Natural killer cell (primary cell): Measurements from ENCODE around the gene NRSN2. TPM values are rescaled to one million over a fixed set of nuclear protein-coding genes. Genes with fewer than 3 reads are reported as not detected.

Experiments used
- ATAC-seq, 3 donors: fragments of 150-1000 bp in 2 of 3; fragments of 200-7000 bp in 1 of 3; cut with Tn5 transposase; 1 replicate in 1 of 3; 2 replicates in 2 of 3; pipeline ENCODE4 v1.10.0; 2021; ENCODE audit warnings: mild to moderate bottlenecking in 2 of 3, moderate library complexity in 2 of 3
- DNase-seq, 2 donors: peaks; one replicate each; pipeline versions ENCODE4 v3.0.0 to v3.0.0-alpha.2; 2013 to 2021; ENCODE audit warnings: mixed read lengths in 1 of 2
- H3K27ac ChIP-seq: one replicate; pipeline ENCODE4 v1.5.1; 2013; ENCODE audit warnings: mild to moderate bottlenecking, low read length
- H3K27me3 ChIP-seq: one replicate; pipeline ENCODE4 v1.6.1; 2013; ENCODE audit warnings: low read length; ENCODE audit not compliant: control insufficient read depth, insufficient read depth
- H3K36me3 ChIP-seq: one replicate; pipeline ENCODE4 v1.6.1; 2013; ENCODE audit warnings: low read length; ENCODE audit not compliant: control insufficient read depth, insufficient read depth
- H3K4me1 ChIP-seq: one replicate; pipeline ENCODE4 v1.6.1; 2013; ENCODE audit warnings: low read length; ENCODE audit not compliant: control insufficient read depth, insufficient read depth
- H3K4me3 ChIP-seq: one replicate; pipeline ENCODE4 v1.5.1; 2013; ENCODE audit warnings: low read length
- H3K9me3 ChIP-seq: one replicate; pipeline ENCODE4 v1.6.1; 2013; ENCODE audit warnings: low read length; ENCODE audit not compliant: control insufficient read depth, insufficient read depth
- H3K27ac Mint-ChIP-seq, 2 donors: one replicate each; pipeline ENCODE4 v1.8.0; 2022; ENCODE audit warnings: mild to moderate bottlenecking in 2 of 2, mixed read lengths in 2 of 2, moderate library complexity in 1 of 2
- H3K27me3 Mint-ChIP-seq, 2 donors: one replicate each; pipeline ENCODE4 v1.8.0; 2022; ENCODE audit warnings: low read depth in 2 of 2, mixed read lengths in 2 of 2
- H3K36me3 Mint-ChIP-seq: one replicate; pipeline ENCODE4 v1.8.0; 2022; ENCODE audit warnings: mixed read lengths
- H3K4me1 Mint-ChIP-seq, 2 donors: one replicate each; pipeline ENCODE4 v1.8.0; 2022; ENCODE audit warnings: mixed read lengths in 2 of 2
- H3K4me3 Mint-ChIP-seq: one replicate; pipeline ENCODE4 v1.8.0; 2022; ENCODE audit warnings: mild to moderate bottlenecking, moderate library complexity, mixed read lengths
- H3K9me3 Mint-ChIP-seq, 2 donors: one replicate each; pipeline ENCODE4 v1.8.0; 2022; ENCODE audit warnings: mixed read lengths in 2 of 2
- WGBS: methylation state at CpG from one replicate; pipeline ENCODE4 v1.1.7; 2013; ENCODE audit warnings: missing lambda C conversion rate; ENCODE audit not compliant: insufficient coverage; 5-methylcytosine and 5-hydroxymethylcytosine counted together
- intact Hi-C: fragments of 100-400 bp; cut with micrococcal nuclease; formaldehyde crosslinking; loops from one replicate; pipeline ENCODE4 v1.14.2; 2022
- total RNA-seq, 4 donors: library from RNA; stranded (reverse); fragments of 120-200 nt in 1 of 4; gene quantifications; one replicate each; pipeline versions ENCODE4 v1.2.3 to v1.2.4, GENCODE V29; 2013 to 2022
- TF ChIP-seq, protein P1 (sequence below): fragments of 200-600 bp; IDR thresholded peaks from one replicate; pipeline ENCODE4 v1.8.0; 2022; ENCODE audit warnings: antibody characterized with exemption

The NRSN2 gene, protein sequence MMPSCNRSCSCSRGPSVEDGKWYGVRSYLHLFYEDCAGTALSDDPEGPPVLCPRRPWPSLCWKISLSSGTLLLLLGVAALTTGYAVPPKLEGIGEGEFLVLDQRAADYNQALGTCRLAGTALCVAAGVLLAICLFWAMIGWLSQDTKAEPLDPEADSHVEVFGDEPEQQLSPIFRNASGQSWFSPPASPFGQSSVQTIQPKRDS
- 1 to 10 TPM; 6.6 to 9.3 (median 8.4) TPM for total RNA-seq
- total RNA-seq (2013), result 1.2 TPM

DNA sequence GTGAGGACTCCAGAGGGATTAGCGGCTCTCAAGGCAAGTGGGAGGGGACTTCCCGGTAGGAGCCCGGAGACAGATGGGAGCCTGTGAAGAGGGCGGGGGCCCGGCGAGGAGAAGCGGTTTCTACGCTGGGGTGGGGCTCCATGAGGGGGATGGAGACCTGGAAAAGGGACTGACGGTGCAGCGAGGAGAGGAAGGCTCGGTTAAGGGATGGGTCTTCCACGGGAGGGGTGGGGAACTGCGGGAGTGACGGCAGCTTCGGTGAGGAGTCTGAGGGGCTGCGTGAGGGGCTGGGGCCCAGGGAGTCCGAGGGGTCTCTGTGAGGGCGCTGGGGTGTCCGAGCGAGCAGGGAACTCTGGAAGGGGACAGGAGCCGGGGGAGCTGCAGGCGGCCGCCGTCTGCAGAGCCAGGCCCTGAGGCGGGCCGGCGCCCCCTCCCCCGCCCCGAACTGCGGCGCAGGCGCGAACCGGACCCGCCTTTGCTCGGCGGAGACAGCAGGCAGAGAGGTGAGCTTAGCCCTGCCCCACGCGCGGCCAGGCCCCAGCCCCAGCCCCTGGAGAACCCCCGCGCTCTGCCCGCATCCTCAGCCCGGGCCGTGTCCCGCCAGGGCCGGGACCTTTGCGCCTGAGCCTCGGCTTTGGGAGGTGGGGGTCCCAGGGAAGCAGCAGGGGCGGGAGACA lies at the start of gene NRSN2:
TSS of gene NRSN2 (plus strand) at position 472 of the 677 bp plus-strand sequence. CDS start 2,533 bp downstream, outside the sequence.
- H3K27me3 Mint-ChIP-seq, result no peaks in the 10 kb centered on the region
- no peaks in the 10 kb centered on the region for H3K9me3 ChIP-seq
- peak within 1 kb of the TSS; percentile 93 for H3K4me3 ChIP-seq
- peak within 1 kb of the TSS; percentile 62 to 89 for H3K27ac Mint-ChIP-seq
- 6% methylated on average over 50 of the region's 50 CpGs for WGBS
- intact Hi-C loops, result no loop called here
- peak in 1 of 2 donors; percentile 41 for DNase-seq
- H3K9me3 Mint-ChIP-seq, result no peaks in the 10 kb centered on the region
- H3K4me1 Mint-ChIP-seq, result peaks cover 12 to 16% of the 10 kb centered on the region in 2 donors
- no peaks in the 10 kb centered on the region for H3K36me3 Mint-ChIP-seq
- peaks cover 21% of the 10 kb centered on the region for H3K4me1 ChIP-seq
- H3K27ac ChIP-seq, result peak within 1 kb of the TSS; percentile 77
- peak within 1 kb of the TSS; percentile 91 for H3K4me3 Mint-ChIP-seq
- no peaks in the 10 kb centered on the region for H3K27me3 ChIP-seq
- TF ChIP-seq, protein P1, sequence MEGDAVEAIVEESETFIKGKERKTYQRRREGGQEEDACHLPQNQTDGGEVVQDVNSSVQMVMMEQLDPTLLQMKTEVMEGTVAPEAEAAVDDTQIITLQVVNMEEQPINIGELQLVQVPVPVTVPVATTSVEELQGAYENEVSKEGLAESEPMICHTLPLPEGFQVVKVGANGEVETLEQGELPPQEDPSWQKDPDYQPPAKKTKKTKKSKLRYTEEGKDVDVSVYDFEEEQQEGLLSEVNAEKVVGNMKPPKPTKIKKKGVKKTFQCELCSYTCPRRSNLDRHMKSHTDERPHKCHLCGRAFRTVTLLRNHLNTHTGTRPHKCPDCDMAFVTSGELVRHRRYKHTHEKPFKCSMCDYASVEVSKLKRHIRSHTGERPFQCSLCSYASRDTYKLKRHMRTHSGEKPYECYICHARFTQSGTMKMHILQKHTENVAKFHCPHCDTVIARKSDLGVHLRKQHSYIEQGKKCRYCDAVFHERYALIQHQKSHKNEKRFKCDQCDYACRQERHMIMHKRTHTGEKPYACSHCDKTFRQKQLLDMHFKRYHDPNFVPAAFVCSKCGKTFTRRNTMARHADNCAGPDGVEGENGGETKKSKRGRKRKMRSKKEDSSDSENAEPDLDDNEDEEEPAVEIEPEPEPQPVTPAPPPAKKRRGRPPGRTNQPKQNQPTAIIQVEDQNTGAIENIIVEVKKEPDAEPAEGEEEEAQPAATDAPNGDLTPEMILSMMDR, result no peak
- peak; percentile 47 to 55 (median 51) for ATAC-seq
- H3K36me3 ChIP-seq, result no peaks in the 10 kb centered on the region

DNA sequence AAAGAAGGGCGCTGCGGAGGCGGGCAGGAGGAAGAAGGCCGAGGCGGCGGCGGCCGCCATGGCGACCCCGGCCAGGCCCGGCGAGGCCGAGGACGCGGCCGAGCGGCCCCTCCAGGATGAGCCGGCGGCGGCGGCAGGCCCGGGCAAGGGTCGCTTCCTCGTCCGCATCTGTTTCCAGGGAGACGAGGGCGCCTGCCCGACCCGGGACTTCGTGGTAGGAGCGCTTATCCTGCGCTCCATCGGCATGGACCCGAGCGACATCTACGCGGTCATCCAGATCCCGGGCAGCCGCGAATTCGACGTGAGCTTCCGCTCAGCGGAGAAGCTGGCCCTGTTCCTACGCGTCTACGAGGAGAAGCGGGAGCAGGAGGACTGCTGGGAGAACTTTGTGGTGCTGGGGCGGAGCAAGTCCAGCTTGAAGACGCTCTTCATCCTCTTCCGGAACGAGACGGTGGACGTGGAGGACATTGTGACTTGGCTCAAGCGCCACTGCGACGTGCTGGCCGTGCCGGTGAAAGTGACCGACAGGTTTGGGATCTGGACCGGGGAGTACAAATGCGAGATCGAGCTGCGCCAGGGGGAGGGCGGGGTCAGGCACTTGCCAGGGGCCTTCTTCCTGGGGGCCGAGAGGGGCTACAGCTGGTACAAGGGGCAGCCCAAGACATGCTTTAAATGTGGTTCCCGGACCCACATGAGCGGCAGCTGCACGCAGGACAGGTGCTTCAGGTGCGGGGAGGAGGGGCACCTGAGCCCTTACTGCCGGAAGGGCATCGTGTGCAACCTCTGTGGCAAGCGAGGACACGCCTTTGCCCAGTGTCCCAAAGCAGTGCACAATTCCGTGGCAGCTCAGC lies 48.8 kb upstream of the NRSN2 start:
- no peaks in the 10 kb centered on the region for H3K9me3 Mint-ChIP-seq
- H3K27ac Mint-ChIP-seq, result peak overlapping the region; percentile 96 to 100
- under 1% methylated on average over 75 of the region's 75 CpGs for WGBS
- DNase-seq (peak; percentile 33 to 65), ATAC-seq (peak; percentile 17 to 25 (median 19))
- H3K4me3 Mint-ChIP-seq, result peak overlapping the region; percentile 98
- Histone ChIP-seq H3K36me3 (no peaks in the 10 kb centered on the region), H3K9me3 (no peaks in the 10 kb centered on the region), H3K4me1 (peaks cover 27% of the 10 kb centered on the region), H3K27me3 (no peaks in the 10 kb centered on the region), H3K27ac (peak overlapping the region; percentile 85), H3K4me3 (peak overlapping the region; percentile 73)
- H3K36me3 Mint-ChIP-seq, result no peaks in the 10 kb centered on the region
- intact Hi-C loops, result loop anchor here (1.0 kb wide), 1 partner anchor 26 kb away; no protein-coding TSS in a partner anchor
- TF ChIP-seq, protein P1, result no peak
- H3K4me1 Mint-ChIP-seq, result peaks cover 39 to 54% of the 10 kb centered on the region in 2 donors
- H3K27me3 Mint-ChIP-seq, result no peaks in the 10 kb centered on the region

DNA sequence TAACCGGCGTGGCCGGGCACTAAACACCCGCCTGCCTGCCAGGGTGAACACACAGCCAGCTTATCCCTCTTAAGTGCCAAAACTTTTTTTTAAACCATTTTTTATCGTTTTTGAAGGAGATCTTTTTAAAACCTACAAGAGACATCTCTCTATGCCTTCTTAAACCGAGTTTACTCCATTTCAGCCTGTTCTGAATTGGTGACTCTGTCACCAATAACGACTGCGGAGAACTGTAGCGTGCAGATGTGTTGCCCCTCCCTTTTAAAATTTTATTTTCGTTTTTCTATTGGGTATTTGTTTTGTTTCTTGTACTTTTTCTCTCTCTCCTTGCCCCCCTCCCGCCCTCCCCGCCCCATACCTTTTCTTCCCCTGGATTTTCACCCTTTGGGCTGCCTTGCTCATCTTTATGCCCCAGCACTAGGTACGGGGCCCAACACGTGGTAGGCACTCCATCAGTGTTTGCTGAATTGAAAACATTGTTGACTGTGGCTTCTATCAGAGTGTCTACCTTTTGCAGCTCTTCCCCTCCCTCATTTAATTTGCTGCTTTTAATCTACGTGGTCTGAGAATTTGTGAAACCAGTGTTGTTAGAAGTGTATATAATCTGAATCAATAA lies 48.0 kb upstream of the NRSN2 start:
- H3K9me3 Mint-ChIP-seq, result no peaks in the 10 kb centered on the region
- no peaks in the 10 kb centered on the region for H3K36me3 Mint-ChIP-seq
- peaks cover 39 to 54% of the 10 kb centered on the region in 2 donors for H3K4me1 Mint-ChIP-seq
- peak in 1 of 2 donors; percentile 53 for DNase-seq
- H3K27ac Mint-ChIP-seq, result peak overlapping the region; percentile 96 to 100
- H3K4me3 ChIP-seq, result peak overlapping the region; percentile 73
- peak in 1 of 3 donors; percentile 24 for ATAC-seq
- peak overlapping the region; percentile 85 for H3K27ac ChIP-seq
- H3K27me3 Mint-ChIP-seq, result no peaks in the 10 kb centered on the region
- TF ChIP-seq, protein P1, result no peak
- no peaks in the 10 kb centered on the region for H3K9me3 ChIP-seq
- under 1% methylated on average over 8 of the region's 15 CpGs for WGBS
- H3K36me3 ChIP-seq, result no peaks in the 10 kb centered on the region
- H3K27me3 ChIP-seq, result no peaks in the 10 kb centered on the region
- peaks cover 27% of the 10 kb centered on the region for H3K4me1 ChIP-seq
- H3K4me3 Mint-ChIP-seq, result peak overlapping the region; percentile 98
- intact Hi-C loops, result loop anchor here (1.0 kb wide), 1 partner anchor 25 kb away; no protein-coding TSS in a partner anchor
